ENCODE measurements around the gene C1RL.

The C1RL gene

GRCh38 chr12:7081037-7081436 is 28.0 kb downstream of the C1RL start:
- Mint-ChIP-seq H3K9me3 (peaks cover 4% of the 10 kb centered on the region), H3K27me3 (ENCODE audit: low read depth) (peaks cover 3% of the 10 kb centered on the region), H3K36me3 (ENCODE audit: low read depth) (peaks cover 11% of the 10 kb centered on the region), H3K4me3 (no peak overlapping the region), H3K4me1 (no peaks in the 10 kb centered on the region), H3K27ac (no peak overlapping the region)
- no peak for TF ChIP-seq CTCF (IDR thresholded peaks at IDR 0.05; ENCODE audit: unreplicated experiment in 3 of 3)

- Mint-ChIP-seq H3K9me3 (peaks cover 4% of the 10 kb centered on the region), H3K27me3 (ENCODE audit: low read depth) (peaks cover 3% of the 10 kb centered on the region), H3K4me1 (no peaks in the 10 kb centered on the region), H3K4me3 (no peak overlapping the region), H3K36me3 (ENCODE audit: low read depth) (peaks cover 11% of the 10 kb centered on the region), H3K27ac (no peak overlapping the region)
- TF ChIP-seq CTCF (IDR thresholded peaks at IDR 0.05; ENCODE audit: unreplicated experiment in 3 of 3), result no peak
Observed at GRCh38 chr12:7079826-7080125, 29.2 kb downstream of the C1RL start.

GRCh38 chr12:7078163-7078562 is 30.9 kb downstream of the C1RL start:
- H3K9me3 Mint-ChIP-seq, result peaks cover 2% of the 10 kb centered on the region
- H3K36me3 Mint-ChIP-seq (ENCODE audit: low read depth), result peaks cover 8% of the 10 kb centered on the region
- peaks cover 3% of the 10 kb centered on the region for H3K27me3 Mint-ChIP-seq (ENCODE audit: low read depth)
- no peak overlapping the region for H3K4me3 Mint-ChIP-seq
- H3K4me1 Mint-ChIP-seq, result no peaks in the 10 kb centered on the region
- no peak overlapping the region for H3K27ac Mint-ChIP-seq
- no peak for TF ChIP-seq CTCF (IDR thresholded peaks at IDR 0.05; ENCODE audit: unreplicated experiment in 3 of 3)

- H3K27ac Mint-ChIP-seq, result no peak overlapping the region
- H3K36me3 Mint-ChIP-seq (ENCODE audit: low read depth), result no peaks in the 10 kb centered on the region
- no peaks in the 10 kb centered on the region for H3K4me1 Mint-ChIP-seq
- H3K9me3 Mint-ChIP-seq, result no peaks in the 10 kb centered on the region
- no peak for TF ChIP-seq CTCF (IDR thresholded peaks at IDR 0.05; ENCODE audit: unreplicated experiment in 3 of 3)
- no peak overlapping the region for H3K4me3 Mint-ChIP-seq
- peaks cover 7% of the 10 kb centered on the region for H3K27me3 Mint-ChIP-seq (ENCODE audit: low read depth)
Observed at GRCh38 chr12:7076493-7076892, 32.5 kb downstream of the C1RL start.

- H3K4me3 Mint-ChIP-seq, result no peak overlapping the region
- no peaks in the 10 kb centered on the region for H3K36me3 Mint-ChIP-seq (ENCODE audit: low read depth)
- no peaks in the 10 kb centered on the region for H3K9me3 Mint-ChIP-seq
- no peak for TF ChIP-seq CTCF (IDR thresholded peaks at IDR 0.05; ENCODE audit: unreplicated experiment in 3 of 3)
- no peak overlapping the region for H3K27ac Mint-ChIP-seq
- H3K27me3 Mint-ChIP-seq (ENCODE audit: low read depth), result peaks cover 7% of the 10 kb centered on the region
- H3K4me1 Mint-ChIP-seq, result no peaks in the 10 kb centered on the region
Observed at GRCh38 chr12:7075939-7076338, 33.1 kb downstream of the C1RL start.

DNA sequence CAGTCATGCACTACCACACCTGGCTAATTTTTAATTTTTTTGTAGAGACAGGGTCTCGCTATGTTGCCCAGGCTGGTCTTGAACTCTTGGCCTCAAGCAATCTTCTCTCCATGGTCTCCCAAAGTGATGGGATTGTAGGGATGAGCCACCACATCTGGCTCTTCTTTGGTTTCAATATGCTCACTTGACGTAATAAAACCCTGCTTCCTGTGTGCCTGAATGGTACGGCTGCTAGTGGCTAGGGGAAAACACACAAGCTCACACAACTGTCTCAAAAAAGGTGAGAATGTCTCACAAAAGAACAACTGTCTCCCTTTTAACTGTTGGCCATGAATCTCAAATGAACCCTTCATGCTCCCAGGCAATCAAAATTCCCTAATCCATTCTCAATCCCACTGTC is 33.5 kb downstream of the C1RL start:
- no peaks in the 10 kb centered on the region for H3K4me1 Mint-ChIP-seq
- H3K4me3 Mint-ChIP-seq, result no peak overlapping the region
- H3K36me3 Mint-ChIP-seq (ENCODE audit: low read depth), result no peaks in the 10 kb centered on the region

More for the DNA sequence above, 33.5 kb downstream of the C1RL start:
- TF ChIP-seq CTCF (IDR thresholded peaks at IDR 0.05; ENCODE audit: unreplicated experiment in 3 of 3), result no peak
- no peak overlapping the region for H3K27ac Mint-ChIP-seq
- no peaks in the 10 kb centered on the region for H3K9me3 Mint-ChIP-seq
- H3K27me3 Mint-ChIP-seq (ENCODE audit: low read depth), result peaks cover 7% of the 10 kb centered on the region

Measured in nephron (organoid).